ENCODE measurements around the gene COX7A2L. TPM values are rescaled to one million over a fixed set of nuclear protein-coding genes. Genes with fewer than 3 reads are reported as not detected.

The COX7A2L gene
- total and polyA plus RNA-seq, 9 donors = 144 to 172 (median 163) TPM

- peaks cover 2% of the 10 kb centered on the region for H3K27me3 ChIP-seq (ENCODE audit: control insufficient read depth, insufficient read depth, low read length)
- whole genome bisulfite sequencing (ENCODE audit: insufficient coverage) = 50% methylated on average over 2 of the region's 5 CpGs
- H3K27ac ChIP-seq (ENCODE audit: low read length) = no peak overlapping the region
- no peak for DNase-seq
- H3K36me3 ChIP-seq (ENCODE audit: control insufficient read depth, insufficient read depth, low read length) = no peaks in the 10 kb centered on the region
- peaks cover 2% of the 10 kb centered on the region for H3K4me1 ChIP-seq (ENCODE audit: control insufficient read depth, insufficient read depth, low read length)
- H3K9me3 ChIP-seq (replicated peaks; ENCODE audit: control insufficient read depth, low read depth, low read length) = no peaks in the 10 kb centered on the region
- no peak overlapping the region for H3K4me3 ChIP-seq (ENCODE audit: low read length)
These were observed 8.7 kb upstream of the COX7A2L start for GRCh38 chr2:42369532-42370229.

GRCh38 chr2:42368817-42369531 lies 8.0 kb upstream of the COX7A2L start:
- no peak for DNase-seq
- Histone ChIP-seq H3K36me3 (ENCODE audit: control insufficient read depth, insufficient read depth, low read length) (no peaks in the 10 kb centered on the region), H3K9me3 (replicated peaks; ENCODE audit: control insufficient read depth, low read depth, low read length) (no peaks in the 10 kb centered on the region), H3K27me3 (ENCODE audit: control insufficient read depth, insufficient read depth, low read length) (peaks cover 2% of the 10 kb centered on the region), H3K27ac (ENCODE audit: low read length) (no peak overlapping the region), H3K4me1 (ENCODE audit: control insufficient read depth, insufficient read depth, low read length) (peaks cover 2% of the 10 kb centered on the region), H3K4me3 (ENCODE audit: low read length) (no peak overlapping the region)
- WGBS (ENCODE audit: insufficient coverage) = 30% methylated on average over 5 of the region's 7 CpGs

- H3K4me1 ChIP-seq (ENCODE audit: control insufficient read depth, insufficient read depth, low read length) = peaks cover 2% of the 10 kb centered on the region
- H3K27me3 ChIP-seq (ENCODE audit: control insufficient read depth, insufficient read depth, low read length) = peaks cover 5% of the 10 kb centered on the region
- H3K27ac ChIP-seq (ENCODE audit: low read length) = no peak overlapping the region
- 20% methylated on average over 1 of the region's 3 CpGs for WGBS (ENCODE audit: insufficient coverage)
- no peak for DNase-seq
- H3K9me3 ChIP-seq (replicated peaks; ENCODE audit: control insufficient read depth, low read depth, low read length) = no peaks in the 10 kb centered on the region
- no peaks in the 10 kb centered on the region for H3K36me3 ChIP-seq (ENCODE audit: control insufficient read depth, insufficient read depth, low read length)
- H3K4me3 ChIP-seq (ENCODE audit: low read length) = no peak overlapping the region
These were observed 6.8 kb upstream of the COX7A2L start for GRCh38 chr2:42367835-42368234.

- peaks cover 5% of the 10 kb centered on the region for H3K4me1 ChIP-seq (ENCODE audit: control insufficient read depth, insufficient read depth, low read length)
- H3K27ac ChIP-seq (ENCODE audit: low read length) = no peak overlapping the region
- peaks cover 5% of the 10 kb centered on the region for H3K27me3 ChIP-seq (ENCODE audit: control insufficient read depth, insufficient read depth, low read length)
- H3K36me3 ChIP-seq (ENCODE audit: control insufficient read depth, insufficient read depth, low read length) = no peaks in the 10 kb centered on the region
- H3K4me3 ChIP-seq (ENCODE audit: low read length) = no peak overlapping the region
- H3K9me3 ChIP-seq (replicated peaks; ENCODE audit: control insufficient read depth, low read depth, low read length) = no peaks in the 10 kb centered on the region
- no peak for DNase-seq
These were observed 5.4 kb upstream of the COX7A2L start for GRCh38 chr2:42366411-42366810.

- no peak for DNase-seq
- no peak overlapping the region for H3K27ac ChIP-seq (ENCODE audit: low read length)
- no peaks in the 10 kb centered on the region for H3K36me3 ChIP-seq (ENCODE audit: control insufficient read depth, insufficient read depth, low read length)
- H3K27me3 ChIP-seq (ENCODE audit: control insufficient read depth, insufficient read depth, low read length) = peaks cover 5% of the 10 kb centered on the region
- H3K4me1 ChIP-seq (ENCODE audit: control insufficient read depth, insufficient read depth, low read length) = peaks cover 13% of the 10 kb centered on the region
- no CpG with 5 or more reads among the region's 3 CpGs for WGBS (ENCODE audit: insufficient coverage)
- no peak overlapping the region for H3K4me3 ChIP-seq (ENCODE audit: low read length)
- no peaks in the 10 kb centered on the region for H3K9me3 ChIP-seq (replicated peaks; ENCODE audit: control insufficient read depth, low read depth, low read length)
These were observed 3.6 kb upstream of the COX7A2L start for GRCh38 chr2:42364658-42365057.

- Histone ChIP-seq H3K27ac (ENCODE audit: low read length) (no peak overlapping the region), H3K36me3 (ENCODE audit: control insufficient read depth, insufficient read depth, low read length) (no peaks in the 10 kb centered on the region), H3K9me3 (replicated peaks; ENCODE audit: control insufficient read depth, low read depth, low read length) (no peaks in the 10 kb centered on the region), H3K4me1 (ENCODE audit: control insufficient read depth, insufficient read depth, low read length) (peaks cover 12% of the 10 kb centered on the region), H3K27me3 (ENCODE audit: control insufficient read depth, insufficient read depth, low read length) (peaks cover 5% of the 10 kb centered on the region), H3K4me3 (ENCODE audit: low read length) (no peak overlapping the region)
- DNase-seq = no peak
- WGBS (ENCODE audit: insufficient coverage) = 100% methylated on average over 1 of the region's 3 CpGs
These were observed 2.4 kb upstream of the COX7A2L start for GRCh38 chr2:42363413-42363812.

- H3K4me1 ChIP-seq (ENCODE audit: control insufficient read depth, insufficient read depth, low read length) = peaks cover 12% of the 10 kb centered on the region
- peak overlapping the region; percentile 53 for H3K27ac ChIP-seq (ENCODE audit: low read length)
- H3K27me3 ChIP-seq (ENCODE audit: control insufficient read depth, insufficient read depth, low read length) = peaks cover 2% of the 10 kb centered on the region
- no peak for DNase-seq
- H3K9me3 ChIP-seq (replicated peaks; ENCODE audit: control insufficient read depth, low read depth, low read length) = no peaks in the 10 kb centered on the region
- H3K4me3 ChIP-seq (ENCODE audit: low read length) = peak overlapping the region; percentile 32
- H3K36me3 ChIP-seq (ENCODE audit: control insufficient read depth, insufficient read depth, low read length) = no peaks in the 10 kb centered on the region
- WGBS (ENCODE audit: insufficient coverage) = 0% methylated on average over 1 of the region's 6 CpGs
These were observed 789 bp upstream of the COX7A2L start for GRCh38 chr2:42361728-42362283.

- H3K36me3 ChIP-seq (ENCODE audit: control insufficient read depth, insufficient read depth, low read length) = no peaks in the 10 kb centered on the region
- no peak for DNase-seq
- H3K4me3 ChIP-seq (ENCODE audit: low read length) = peak overlapping the region; percentile 82
- 2% methylated on average over 13 of the region's 15 CpGs for WGBS (ENCODE audit: insufficient coverage)
- peaks cover 12% of the 10 kb centered on the region for H3K4me1 ChIP-seq (ENCODE audit: control insufficient read depth, insufficient read depth, low read length)
- H3K9me3 ChIP-seq (replicated peaks; ENCODE audit: control insufficient read depth, low read depth, low read length) = no peaks in the 10 kb centered on the region
- peak overlapping the region; percentile 90 for H3K27ac ChIP-seq (ENCODE audit: low read length)
- peaks cover 2% of the 10 kb centered on the region for H3K27me3 ChIP-seq (ENCODE audit: control insufficient read depth, insufficient read depth, low read length)
These were observed 526 bp downstream of the COX7A2L start for GRCh38 chr2:42360493-42360889.

- no peaks in the 10 kb centered on the region for H3K36me3 ChIP-seq (ENCODE audit: control insufficient read depth, insufficient read depth, low read length)
- WGBS (ENCODE audit: insufficient coverage) = 8% methylated on average over 8 of the region's 12 CpGs
- no peaks in the 10 kb centered on the region for H3K9me3 ChIP-seq (replicated peaks; ENCODE audit: control insufficient read depth, low read depth, low read length)
- peak overlapping the region; percentile 82 for H3K4me3 ChIP-seq (ENCODE audit: low read length)
- peaks cover 2% of the 10 kb centered on the region for H3K27me3 ChIP-seq (ENCODE audit: control insufficient read depth, insufficient read depth, low read length)
- peak overlapping the region; percentile 90 for H3K27ac ChIP-seq (ENCODE audit: low read length)
- H3K4me1 ChIP-seq (ENCODE audit: control insufficient read depth, insufficient read depth, low read length) = peaks cover 12% of the 10 kb centered on the region
- peak; percentile 49 for DNase-seq
These were observed 993 bp downstream of the COX7A2L start for GRCh38 chr2:42359965-42360483.

GRCh38 chr2:42359304-42359964 lies 1.6 kb downstream of the COX7A2L start:
- Histone ChIP-seq H3K36me3 (ENCODE audit: control insufficient read depth, insufficient read depth, low read length) (no peaks in the 10 kb centered on the region), H3K9me3 (replicated peaks; ENCODE audit: control insufficient read depth, low read depth, low read length) (no peaks in the 10 kb centered on the region), H3K4me1 (ENCODE audit: control insufficient read depth, insufficient read depth, low read length) (peaks cover 12% of the 10 kb centered on the region), H3K4me3 (ENCODE audit: low read length) (peak overlapping the region; percentile 82), H3K27me3 (ENCODE audit: control insufficient read depth, insufficient read depth, low read length) (peaks cover 2% of the 10 kb centered on the region), H3K27ac (ENCODE audit: low read length) (peak overlapping the region; percentile 90)
- DNase-seq = no peak
- 57% methylated on average over 5 of the region's 6 CpGs for WGBS (ENCODE audit: insufficient coverage)

Measured in muscle of leg (tissue), 11 donors.